GM12878 (cell line): Measurements from ENCODE around the gene UBR3.

Experiments
- CTCF ChIP-seq, 3 experiments: IDR thresholded peaks in 2 of 3; conservative IDR thresholded peaks in 1 of 3; 2 replicates each; pipeline ENCODE4 v1.5.1; 2011; ENCODE audit warnings: low read depth in 3 of 3, low read length in 3 of 3, mild to moderate bottlenecking in 3 of 3, control low read depth in 2 of 3, moderate library complexity in 2 of 3, inconsistent platforms in 1 of 3, mixed read lengths in 1 of 3; ENCODE audit not compliant: control insufficient read depth in 2 of 3, insufficient read depth in 1 of 3; ENCODE audit errors: extremely low read depth in 1 of 3
- FOS ChIP-seq: IDR thresholded peaks from 3 replicates; pipeline ENCODE4 v1.6.1; 2011; ENCODE audit warnings: borderline replicate concordance; ENCODE audit not compliant: insufficient read length; ENCODE audit errors: extremely low read depth
- HDGF ChIP-seq: fragments of 450-650 bp; IDR thresholded peaks from 2 replicates; pipeline ENCODE4 v1.6.1; 2016; ENCODE audit warnings: antibody characterized with exemption
- JUND ChIP-seq: IDR thresholded peaks from 2 replicates; pipeline ENCODE4 v1.6.1; 2012; ENCODE audit warnings: low read depth, mild to moderate bottlenecking, low read length, improper control_type of control experiment, moderate library complexity
- MEF2A ChIP-seq: IDR thresholded peaks from 2 replicates; pipeline ENCODE4 v1.6.1; 2011; ENCODE audit warnings: low read depth, mild to moderate bottlenecking, low read length, moderate library complexity; ENCODE audit not compliant: insufficient read depth
- MYC ChIP-seq: IDR thresholded peaks from 2 replicates; pipeline ENCODE4 v1.6.1; 2011; ENCODE audit warnings: mild to moderate bottlenecking, low read length, moderate library complexity, inconsistent platforms; ENCODE audit not compliant: insufficient read depth, insufficient replicate concordance, insufficient read length, severe bottlenecking
- NRF1 ChIP-seq: conservative IDR thresholded peaks from 2 replicates; pipeline ENCODE4 v1.6.1; 2011; ENCODE audit warnings: mild to moderate bottlenecking, low read depth, low read length, improper control_type of control experiment
- POLR2A ChIP-seq: IDR thresholded peaks from 2 replicates; pipeline ENCODE4 v1.6.1; 2011; ENCODE audit warnings: low read depth, mild to moderate bottlenecking, low read length
- RAD51 ChIP-seq: fragments of 450-650 bp; IDR thresholded peaks from 2 replicates; pipeline ENCODE4 v1.6.1; 2016; ENCODE audit warnings: moderate library complexity, mild to moderate bottlenecking, inconsistent platforms
- RELA ChIP-seq: fragments of 450-650 bp; IDR thresholded peaks from 2 replicates; pipeline ENCODE4 v1.8.0; 2014; ENCODE audit warnings: borderline replicate concordance; ENCODE audit not compliant: partially characterized antibody
- TCF12 ChIP-seq: IDR thresholded peaks from 2 replicates; pipeline ENCODE4 v1.6.1; 2011; ENCODE audit warnings: low read depth, mild to moderate bottlenecking, low read length
- TF ChIP-seq, protein P1 (sequence below): IDR thresholded peaks from 2 replicates; pipeline ENCODE4 v1.6.1; 2012; ENCODE audit warnings: low read length, inconsistent platforms
- TF ChIP-seq, protein P2 (sequence below): IDR thresholded peaks from 2 replicates; pipeline ENCODE4 v1.6.1; 2012; ENCODE audit warnings: mild to moderate bottlenecking, low read depth, low read length

- no peak for TF ChIP-seq POLR2A
- TF ChIP-seq, protein P1, sequence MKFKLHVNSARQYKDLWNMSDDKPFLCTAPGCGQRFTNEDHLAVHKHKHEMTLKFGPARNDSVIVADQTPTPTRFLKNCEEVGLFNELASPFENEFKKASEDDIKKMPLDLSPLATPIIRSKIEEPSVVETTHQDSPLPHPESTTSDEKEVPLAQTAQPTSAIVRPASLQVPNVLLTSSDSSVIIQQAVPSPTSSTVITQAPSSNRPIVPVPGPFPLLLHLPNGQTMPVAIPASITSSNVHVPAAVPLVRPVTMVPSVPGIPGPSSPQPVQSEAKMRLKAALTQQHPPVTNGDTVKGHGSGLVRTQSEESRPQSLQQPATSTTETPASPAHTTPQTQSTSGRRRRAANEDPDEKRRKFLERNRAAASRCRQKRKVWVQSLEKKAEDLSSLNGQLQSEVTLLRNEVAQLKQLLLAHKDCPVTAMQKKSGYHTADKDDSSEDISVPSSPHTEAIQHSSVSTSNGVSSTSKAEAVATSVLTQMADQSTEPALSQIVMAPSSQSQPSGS = no peak
- no peak for TF ChIP-seq RAD51
- no peak for TF ChIP-seq HDGF
- no peak for TF ChIP-seq CTCF (IDR thresholded peaks at IDR 0.05 in 2 of 3, conservative IDR thresholded peaks at IDR 0.05 in 1 of 3; ENCODE audit: control insufficient read depth in 2 of 3, extremely low read depth in 1 of 3, insufficient read depth in 1 of 3, low read depth in 3 of 3, low read length in 3 of 3)
- TF ChIP-seq TCF12 = no peak
- TF ChIP-seq RELA = no peak
- TF ChIP-seq NRF1 = no peak
- no peak for TF ChIP-seq MYC
- no peak for TF ChIP-seq JUND
- TF ChIP-seq MEF2A = no peak
- TF ChIP-seq, protein P2, sequence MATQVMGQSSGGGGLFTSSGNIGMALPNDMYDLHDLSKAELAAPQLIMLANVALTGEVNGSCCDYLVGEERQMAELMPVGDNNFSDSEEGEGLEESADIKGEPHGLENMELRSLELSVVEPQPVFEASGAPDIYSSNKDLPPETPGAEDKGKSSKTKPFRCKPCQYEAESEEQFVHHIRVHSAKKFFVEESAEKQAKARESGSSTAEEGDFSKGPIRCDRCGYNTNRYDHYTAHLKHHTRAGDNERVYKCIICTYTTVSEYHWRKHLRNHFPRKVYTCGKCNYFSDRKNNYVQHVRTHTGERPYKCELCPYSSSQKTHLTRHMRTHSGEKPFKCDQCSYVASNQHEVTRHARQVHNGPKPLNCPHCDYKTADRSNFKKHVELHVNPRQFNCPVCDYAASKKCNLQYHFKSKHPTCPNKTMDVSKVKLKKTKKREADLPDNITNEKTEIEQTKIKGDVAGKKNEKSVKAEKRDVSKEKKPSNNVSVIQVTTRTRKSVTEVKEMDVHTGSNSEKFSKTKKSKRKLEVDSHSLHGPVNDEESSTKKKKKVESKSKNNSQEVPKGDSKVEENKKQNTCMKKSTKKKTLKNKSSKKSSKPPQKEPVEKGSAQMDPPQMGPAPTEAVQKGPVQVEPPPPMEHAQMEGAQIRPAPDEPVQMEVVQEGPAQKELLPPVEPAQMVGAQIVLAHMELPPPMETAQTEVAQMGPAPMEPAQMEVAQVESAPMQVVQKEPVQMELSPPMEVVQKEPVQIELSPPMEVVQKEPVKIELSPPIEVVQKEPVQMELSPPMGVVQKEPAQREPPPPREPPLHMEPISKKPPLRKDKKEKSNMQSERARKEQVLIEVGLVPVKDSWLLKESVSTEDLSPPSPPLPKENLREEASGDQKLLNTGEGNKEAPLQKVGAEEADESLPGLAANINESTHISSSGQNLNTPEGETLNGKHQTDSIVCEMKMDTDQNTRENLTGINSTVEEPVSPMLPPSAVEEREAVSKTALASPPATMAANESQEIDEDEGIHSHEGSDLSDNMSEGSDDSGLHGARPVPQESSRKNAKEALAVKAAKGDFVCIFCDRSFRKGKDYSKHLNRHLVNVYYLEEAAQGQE = no peak
- TF ChIP-seq FOS = no peak
Measured at GRCh38 chr2:169782513-169782912, 44.7 kb upstream of the UBR3 start.
